DMS79 treated with DMSO at 0.1 percent for 48 hours (cell line): ENCODE results near the gene HLA-DRA.

Source experiments
- DNase-seq: peaks from one replicate; lab custom pipeline; 2025; lab: John Stamatoyannopoulos, UW

Gene HLA-DRA

GRCh38 chr6:32475392-32476206 is 35.9 kb downstream of the HLA-DRA start:
- DNase-seq = no peak

- DNase-seq = no peak
These were observed 44.4 kb downstream of the HLA-DRA start for GRCh38 chr6:32483968-32484613.

GRCh38 chr6:32484614-32484998 is 44.9 kb downstream of the HLA-DRA start:
- DNase-seq = no peak

- no peak for DNase-seq
These were observed 48.4 kb downstream of the HLA-DRA start for GRCh38 chr6:32488083-32488482.

GRCh38 chr6:32491700-32492099 is 52.0 kb downstream of the HLA-DRA start:
- DNase-seq = no peak

GRCh38 chr6:32492351-32492750 is 52.7 kb downstream of the HLA-DRA start:
- DNase-seq = no peak
